Measurements from ENCODE around the gene COL8A1.

- TF ChIP-seq TCF12 (IDR thresholded peaks at IDR 0.05; ENCODE audit: low read depth) (no peak), TAF1 (IDR thresholded peaks at IDR 0.05; ENCODE audit: low read depth) (no peak), EP300 (IDR thresholded peaks at IDR 0.05; ENCODE audit: borderline replicate concordance) (no peak), YY1 (IDR thresholded peaks at IDR 0.05; ENCODE audit: low read depth) (no peak), CREB1 (IDR thresholded peaks at IDR 0.05; ENCODE audit: low read depth) (no peak), REST (IDR thresholded peaks at IDR 0.05; ENCODE audit: low read depth) (no peak), TEAD4 (IDR thresholded peaks at IDR 0.05) (no peak), RAD21 (IDR thresholded peaks at IDR 0.05; ENCODE audit: low read depth) (no peak), NFIC (IDR thresholded peaks at IDR 0.05) (no peak)
Measured at GRCh38 chr3:99805160-99805559, 166.8 kb downstream of the COL8A1 start.
